Measurements from ENCODE around the gene MTARC2.
"Not testable (repeated sequence)": the region's sequence is repeated elsewhere in the genome, so short reads cannot be mapped to it uniquely, and the experiment has no call there.

The MTARC2 gene

GRCh38 chr1:220732137-220732536 is 16.0 kb upstream of the MTARC2 start:
- no peak for DNase-seq (ENCODE audit: extremely low read depth, low read depth)
- TF ChIP-seq CTCF (IDR thresholded peaks at IDR 0.05; ENCODE audit: low read depth, low read length) = no peak

- no peak for DNase-seq (ENCODE audit: extremely low read depth, low read depth)
- TF ChIP-seq CTCF (IDR thresholded peaks at IDR 0.05; ENCODE audit: low read depth, low read length) = no peak
Observed at GRCh38 chr1:220732621-220733020, 15.5 kb upstream of the MTARC2 start.

GRCh38 chr1:220733086-220733601 is 15.0 kb upstream of the MTARC2 start:
- TF ChIP-seq CTCF (IDR thresholded peaks at IDR 0.05; ENCODE audit: low read depth, low read length) = peak; percentile 84
- DNase-seq (ENCODE audit: extremely low read depth, low read depth) = peak; percentile 75

- peak; percentile 16 for DNase-seq (ENCODE audit: extremely low read depth, low read depth)
Observed at GRCh38 chr1:220734571-220735326, 13.4 kb upstream of the MTARC2 start.

GRCh38 chr1:220736283-220736682 is 11.8 kb upstream of the MTARC2 start:
- not testable (repeated sequence) for DNase-seq (ENCODE audit: extremely low read depth, low read depth)

More at GRCh38 chr1:220734571-220735326, 13.4 kb upstream of the MTARC2 start:
- no peak for TF ChIP-seq CTCF (IDR thresholded peaks at IDR 0.05; ENCODE audit: low read depth, low read length)

GRCh38 chr1:220741349-220741748 is 6.8 kb upstream of the MTARC2 start:
- DNase-seq (ENCODE audit: extremely low read depth, low read depth) = no peak
- no peak for TF ChIP-seq CTCF (IDR thresholded peaks at IDR 0.05; ENCODE audit: low read depth, low read length)

GRCh38 chr1:220741825-220742224 is 6.3 kb upstream of the MTARC2 start:
- DNase-seq (ENCODE audit: extremely low read depth, low read depth) = no peak
- TF ChIP-seq CTCF (IDR thresholded peaks at IDR 0.05; ENCODE audit: low read depth, low read length) = no peak

GRCh38 chr1:220742520-220742919 is 5.6 kb upstream of the MTARC2 start:
- TF ChIP-seq CTCF (IDR thresholded peaks at IDR 0.05; ENCODE audit: low read depth, low read length) = no peak
- no peak for DNase-seq (ENCODE audit: extremely low read depth, low read depth)

All from AG09319 (cell line).